OCI-LY7 (cell line): ENCODE data around the gene SAMD5.

Experiments used
- EZH2phosphoT487 ChIP-seq: fragments of 200-600 bp; sonication (generic); IDR thresholded peaks from 2 replicates; pipeline ENCODE4 v1.6.1; 2018; ENCODE audit warnings: low read depth, borderline replicate concordance, mild to moderate bottlenecking, mixed run types, antibody characterized with exemption, low read length, moderate library complexity, mixed read lengths
- TF ChIP-seq, protein P1 (sequence below): fragments of 200-600 bp; sonication (generic); conservative IDR thresholded peaks from 2 replicates; pipeline ENCODE4 v1.5.1; 2014; ENCODE audit warnings: mild to moderate bottlenecking, antibody characterized with exemption, low read length, moderate library complexity, mixed read lengths

DNA sequence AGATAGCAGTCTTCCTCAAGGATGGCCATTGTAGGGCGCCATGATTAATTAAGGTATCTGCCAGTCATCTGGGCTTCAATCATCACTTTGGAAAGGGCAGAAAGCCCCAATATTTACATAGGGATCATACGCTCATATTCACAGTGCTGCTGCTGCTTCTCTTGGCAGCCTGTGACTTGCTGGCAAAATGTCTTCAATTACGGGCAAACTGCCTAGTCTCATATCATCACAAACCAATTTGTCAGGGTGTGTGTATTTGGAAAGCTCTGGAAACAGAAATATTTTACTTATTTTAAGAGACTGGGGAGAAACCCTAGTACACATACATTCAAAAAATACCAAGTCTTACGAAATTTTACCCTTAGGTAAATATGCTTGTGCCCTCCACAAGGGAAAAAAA, 77.6 kb downstream of the SAMD5 start:
- TF ChIP-seq, protein P1, sequence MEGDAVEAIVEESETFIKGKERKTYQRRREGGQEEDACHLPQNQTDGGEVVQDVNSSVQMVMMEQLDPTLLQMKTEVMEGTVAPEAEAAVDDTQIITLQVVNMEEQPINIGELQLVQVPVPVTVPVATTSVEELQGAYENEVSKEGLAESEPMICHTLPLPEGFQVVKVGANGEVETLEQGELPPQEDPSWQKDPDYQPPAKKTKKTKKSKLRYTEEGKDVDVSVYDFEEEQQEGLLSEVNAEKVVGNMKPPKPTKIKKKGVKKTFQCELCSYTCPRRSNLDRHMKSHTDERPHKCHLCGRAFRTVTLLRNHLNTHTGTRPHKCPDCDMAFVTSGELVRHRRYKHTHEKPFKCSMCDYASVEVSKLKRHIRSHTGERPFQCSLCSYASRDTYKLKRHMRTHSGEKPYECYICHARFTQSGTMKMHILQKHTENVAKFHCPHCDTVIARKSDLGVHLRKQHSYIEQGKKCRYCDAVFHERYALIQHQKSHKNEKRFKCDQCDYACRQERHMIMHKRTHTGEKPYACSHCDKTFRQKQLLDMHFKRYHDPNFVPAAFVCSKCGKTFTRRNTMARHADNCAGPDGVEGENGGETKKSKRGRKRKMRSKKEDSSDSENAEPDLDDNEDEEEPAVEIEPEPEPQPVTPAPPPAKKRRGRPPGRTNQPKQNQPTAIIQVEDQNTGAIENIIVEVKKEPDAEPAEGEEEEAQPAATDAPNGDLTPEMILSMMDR = no peak
- TF ChIP-seq EZH2phosphoT487 = no peak
